ENCODE results near the gene HVCN1. TPM values are rescaled to one million over a fixed set of nuclear protein-coding genes. Genes with fewer than 3 reads are reported as not detected.

HVCN1 gene
- total RNA-seq, 4 donors from 2014 or later: 9.6 to 16.5 (median 13.7) TPM

DNA sequence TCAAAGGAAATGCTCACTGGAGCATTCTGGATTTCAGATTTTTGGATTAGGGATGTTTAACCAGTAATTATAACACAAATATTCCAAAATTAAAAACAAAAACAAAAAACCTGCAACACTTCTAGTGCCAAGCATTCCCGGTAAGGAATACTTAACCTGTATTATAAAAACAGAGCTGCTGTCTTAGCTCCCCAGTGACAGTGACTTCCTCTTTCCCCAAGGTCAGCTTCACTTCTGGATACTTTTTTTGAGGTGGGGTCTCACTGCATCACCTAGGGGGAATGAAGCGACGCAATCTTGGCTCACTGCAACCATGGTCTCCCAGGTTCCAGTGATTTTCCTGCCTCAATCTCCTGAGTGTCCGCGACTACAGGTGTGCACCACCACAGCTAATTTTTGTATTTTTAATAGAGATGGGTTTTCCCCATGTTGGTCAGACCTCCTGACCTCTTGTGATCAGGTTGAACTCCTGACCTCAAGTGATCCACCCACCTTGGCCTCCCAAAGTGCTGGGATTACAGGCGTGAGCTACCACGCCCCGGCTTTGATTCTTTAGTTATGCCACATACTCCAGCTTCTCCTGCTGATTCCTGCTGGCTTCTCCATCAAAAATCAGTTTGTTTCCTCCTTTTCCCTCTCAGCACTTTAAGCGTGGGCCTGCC is 37.9 kb upstream of the HVCN1 start:
- TF ChIP-seq, protein P1, sequence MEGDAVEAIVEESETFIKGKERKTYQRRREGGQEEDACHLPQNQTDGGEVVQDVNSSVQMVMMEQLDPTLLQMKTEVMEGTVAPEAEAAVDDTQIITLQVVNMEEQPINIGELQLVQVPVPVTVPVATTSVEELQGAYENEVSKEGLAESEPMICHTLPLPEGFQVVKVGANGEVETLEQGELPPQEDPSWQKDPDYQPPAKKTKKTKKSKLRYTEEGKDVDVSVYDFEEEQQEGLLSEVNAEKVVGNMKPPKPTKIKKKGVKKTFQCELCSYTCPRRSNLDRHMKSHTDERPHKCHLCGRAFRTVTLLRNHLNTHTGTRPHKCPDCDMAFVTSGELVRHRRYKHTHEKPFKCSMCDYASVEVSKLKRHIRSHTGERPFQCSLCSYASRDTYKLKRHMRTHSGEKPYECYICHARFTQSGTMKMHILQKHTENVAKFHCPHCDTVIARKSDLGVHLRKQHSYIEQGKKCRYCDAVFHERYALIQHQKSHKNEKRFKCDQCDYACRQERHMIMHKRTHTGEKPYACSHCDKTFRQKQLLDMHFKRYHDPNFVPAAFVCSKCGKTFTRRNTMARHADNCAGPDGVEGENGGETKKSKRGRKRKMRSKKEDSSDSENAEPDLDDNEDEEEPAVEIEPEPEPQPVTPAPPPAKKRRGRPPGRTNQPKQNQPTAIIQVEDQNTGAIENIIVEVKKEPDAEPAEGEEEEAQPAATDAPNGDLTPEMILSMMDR (IDR thresholded peaks at IDR 0.05; ENCODE audit: low read depth): no peak

DNA sequence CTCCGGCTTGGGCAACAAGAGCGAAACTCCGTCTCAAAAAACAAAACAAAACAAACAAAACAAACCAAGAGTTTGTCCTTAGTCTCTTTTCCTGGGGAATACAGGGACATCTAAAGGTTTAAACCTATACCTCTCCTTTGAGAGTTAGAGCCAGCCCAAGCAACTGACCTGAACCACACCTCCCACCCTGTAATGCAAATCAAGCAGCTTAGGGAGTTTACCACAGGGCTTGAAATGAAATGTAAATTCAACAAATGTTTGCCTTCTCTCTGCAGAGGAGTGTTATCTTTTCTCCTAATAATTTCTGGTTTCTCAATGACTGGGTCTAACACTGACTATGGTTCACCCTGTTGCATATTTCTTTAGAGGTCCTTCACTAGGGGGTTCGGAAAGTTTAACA is 37.1 kb upstream of the HVCN1 start:
- TF ChIP-seq, protein P1 (IDR thresholded peaks at IDR 0.05; ENCODE audit: low read depth): no peak

DNA sequence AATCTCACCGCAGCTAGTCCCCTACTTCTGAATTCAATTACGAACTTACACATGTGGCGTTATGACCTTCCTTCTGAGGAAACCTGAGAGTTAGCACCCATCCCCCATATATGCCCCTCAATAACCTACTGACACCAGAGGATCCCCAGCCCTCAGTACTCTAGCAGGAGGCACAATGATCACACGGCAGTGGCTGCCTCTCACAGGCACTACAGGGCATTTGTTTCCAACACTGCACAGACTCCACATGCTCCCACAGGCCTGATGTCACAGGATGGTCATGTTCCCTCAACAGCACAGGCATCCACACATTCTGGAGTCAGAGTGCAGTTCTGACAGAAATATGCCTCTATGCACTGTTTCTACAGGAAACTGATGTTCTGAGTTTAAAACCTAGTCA is 36.4 kb upstream of the HVCN1 start:
- TF ChIP-seq, protein P1 (IDR thresholded peaks at IDR 0.05; ENCODE audit: low read depth): no peak

DNA sequence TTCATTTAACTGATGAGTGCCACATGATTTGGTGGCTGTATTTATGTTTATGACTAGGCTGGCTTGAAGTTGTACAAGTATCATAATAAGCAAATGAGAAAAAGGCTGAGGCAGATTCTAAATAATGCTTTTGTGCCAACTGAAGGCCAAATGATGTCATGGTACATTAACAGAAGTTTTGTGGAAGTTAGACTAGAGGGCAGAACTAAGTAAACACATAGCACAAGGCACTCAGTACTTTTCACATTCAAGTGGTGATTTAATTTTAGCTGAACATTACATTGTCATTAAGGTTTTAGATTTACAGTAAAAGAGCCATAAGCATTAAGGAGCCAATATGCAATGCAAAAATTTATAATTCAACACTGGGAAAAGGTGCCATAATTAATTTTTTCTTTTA is 32.7 kb upstream of the HVCN1 start:
- TF ChIP-seq, protein P1 (IDR thresholded peaks at IDR 0.05; ENCODE audit: low read depth): no peak

DNA sequence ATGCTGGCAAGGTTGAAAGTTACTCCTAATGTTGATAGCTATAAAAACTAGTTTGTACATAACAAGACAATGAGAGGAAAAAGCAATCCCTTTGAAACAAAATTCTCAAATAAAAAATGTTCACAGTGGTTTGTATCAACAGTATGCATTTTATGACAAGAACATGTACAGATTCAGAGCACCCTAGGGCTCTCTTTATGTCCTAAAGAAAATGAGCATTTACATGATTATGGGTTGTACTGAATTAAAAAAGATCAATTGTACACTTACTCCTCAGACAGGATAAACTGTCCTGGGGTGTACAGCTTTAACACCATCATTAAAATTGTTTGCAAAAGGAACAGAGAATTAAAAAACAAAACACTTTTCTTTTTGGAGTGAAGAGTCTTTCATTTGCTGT is 31.6 kb upstream of the HVCN1 start:
- TF ChIP-seq, protein P1 (IDR thresholded peaks at IDR 0.05; ENCODE audit: low read depth): no peak

DNA sequence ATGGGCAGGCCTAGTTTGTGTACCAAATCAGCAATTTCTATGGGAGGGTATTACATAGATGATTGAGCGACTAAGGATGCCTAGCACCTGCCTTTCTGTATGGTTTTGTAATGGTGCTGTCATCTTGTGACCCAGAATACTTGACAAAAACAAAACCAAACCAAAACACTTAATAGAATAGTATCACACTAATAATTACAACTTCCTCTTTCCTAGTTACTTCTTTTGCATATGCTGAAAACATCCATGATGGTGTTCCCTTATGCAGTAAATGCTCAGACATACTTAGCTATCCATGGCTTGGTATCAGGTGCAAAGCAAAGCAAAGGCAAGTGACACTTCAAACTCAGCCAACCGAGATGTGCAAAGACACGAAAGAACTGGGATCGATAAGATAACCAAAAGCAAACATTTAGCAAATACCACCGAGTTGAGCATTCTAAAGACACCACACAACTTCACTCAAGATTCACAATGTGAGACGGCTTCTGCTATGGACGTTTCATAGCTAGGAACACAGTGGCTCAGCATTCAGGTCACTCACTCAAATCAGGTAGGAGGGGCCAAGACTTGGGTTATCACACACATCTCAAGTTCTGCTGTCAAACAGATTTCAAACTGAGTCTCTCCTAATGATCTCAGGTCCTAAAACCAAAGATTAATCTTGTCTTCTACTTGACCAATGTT is 29.4 kb upstream of the HVCN1 start:
- TF ChIP-seq, protein P1 (IDR thresholded peaks at IDR 0.05; ENCODE audit: low read depth): no peak

DNA sequence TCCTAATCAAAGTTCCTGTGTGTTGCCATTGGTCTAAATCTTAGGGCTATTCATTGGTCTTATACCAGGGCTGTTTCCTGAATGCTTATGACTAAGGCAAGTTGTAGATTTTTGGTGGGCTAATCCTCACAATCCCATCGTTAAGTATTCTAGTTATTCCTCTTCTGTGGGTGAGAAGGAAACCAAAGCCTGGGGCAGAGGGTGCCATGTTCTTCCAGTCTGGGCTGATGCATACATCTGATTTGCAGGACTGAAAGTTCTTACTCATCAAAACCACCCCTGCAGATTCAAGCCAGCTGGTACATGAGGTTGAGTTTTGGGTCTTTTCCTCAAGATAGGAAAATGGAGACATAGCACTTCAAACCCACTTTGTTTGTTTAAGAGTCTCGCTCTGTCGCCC is 28.1 kb upstream of the HVCN1 start:
- TF ChIP-seq, protein P1 (IDR thresholded peaks at IDR 0.05; ENCODE audit: low read depth): no peak

Measured in subcutaneous adipose tissue (tissue), 4 donors.